GM23338 (cell line): Measurements from ENCODE around the gene APOBR. TPM values are rescaled to one million over a fixed set of nuclear protein-coding genes. Genes with fewer than 3 reads are reported as not detected.

ENCODE experiments used
- ATAC-seq: fragments of 200-7000 bp; cut with Tn5 transposase; 3 replicates; pipeline ENCODE4 v1.9.1; 2020
- DNase-seq: peaks from one replicate; pipeline ENCODE4 v3.0.0-alpha.2; 2015; ENCODE audit warnings: low spot score
- H2AFZ ChIP-seq: fragments of 200-600 bp; sonication (generic); 2 replicates; pipeline ENCODE4 v1.8.0; 2016; ENCODE audit warnings: antibody characterized with exemption, mild to moderate bottlenecking, moderate library complexity
- H3F3A ChIP-seq: fragments of 200-600 bp; sonication (generic); replicated peaks from 2 replicates; pipeline ENCODE4 v1.8.0; 2017; ENCODE audit warnings: antibody characterized with exemption, mixed run types, low read depth
- H3K27ac ChIP-seq: fragments of 200-600 bp; sonication (generic); 2 replicates; pipeline ENCODE4 v1.6.1; 2016; ENCODE audit warnings: low read depth
- H3K27me3 ChIP-seq: fragments of 200-600 bp; sonication (generic); 2 replicates; pipeline ENCODE4 v1.8.0; 2016; ENCODE audit warnings: mild to moderate bottlenecking, mixed run types, moderate library complexity; ENCODE audit not compliant: insufficient read depth
- H3K36me3 ChIP-seq: fragments of 200-600 bp; sonication (generic); 2 replicates; pipeline ENCODE4 v1.8.0; 2016; ENCODE audit warnings: mild to moderate bottlenecking; ENCODE audit not compliant: insufficient read depth
- H3K4me1 ChIP-seq: fragments of 200-600 bp; sonication (generic); 2 replicates; pipeline ENCODE4 v1.8.0; 2016; ENCODE audit warnings: mild to moderate bottlenecking, moderate library complexity; ENCODE audit not compliant: insufficient read depth
- H3K4me2 ChIP-seq: fragments of 200-600 bp; sonication (generic); 2 replicates; pipeline ENCODE4 v1.7.1; 2017; ENCODE audit warnings: mixed run types
- H3K4me3 ChIP-seq: fragments of 200-600 bp; sonication (generic); 2 replicates; pipeline ENCODE4 v1.6.1; 2016; ENCODE audit warnings: mixed run types
- H3K79me2 ChIP-seq: fragments of 200-600 bp; sonication (generic); replicated peaks from 2 replicates; pipeline ENCODE4 v1.8.0; 2017; ENCODE audit warnings: mild to moderate bottlenecking; ENCODE audit not compliant: insufficient read depth
- H3K9me2 ChIP-seq: fragments of 200-600 bp; sonication (generic); 2 replicates; pipeline ENCODE4 v1.8.0; 2017; ENCODE audit not compliant: insufficient read depth
- H4K20me1 ChIP-seq: fragments of 200-600 bp; sonication (generic); replicated peaks from 2 replicates; pipeline ENCODE4 v1.8.0; 2017; ENCODE audit warnings: mild to moderate bottlenecking; ENCODE audit not compliant: insufficient read depth
- H3K27ac Mint-ChIP-seq: 2 replicates; pipeline ENCODE4 v1.8.0; 2020; ENCODE audit warnings: inconsistent platforms, mild to moderate bottlenecking, moderate library complexity, mixed read lengths
- H3K27me3 Mint-ChIP-seq: 3 replicates; pipeline ENCODE4 v1.8.0; 2022; ENCODE audit warnings: low read depth, mild to moderate bottlenecking, moderate library complexity, mixed read lengths, inconsistent platforms; ENCODE audit not compliant: insufficient read depth, poor library complexity
- H3K36me3 Mint-ChIP-seq: 3 replicates; pipeline ENCODE4 v1.8.0; 2021; ENCODE audit warnings: low read depth, mild to moderate bottlenecking, inconsistent platforms, moderate library complexity, mixed read lengths
- H3K4me1 Mint-ChIP-seq: 3 replicates; pipeline ENCODE4 v1.8.0; 2020; ENCODE audit warnings: mild to moderate bottlenecking, inconsistent platforms, mixed read lengths
- H3K4me3 Mint-ChIP-seq: 3 replicates; pipeline ENCODE4 v1.8.0; 2021; ENCODE audit warnings: moderate library complexity, mild to moderate bottlenecking, inconsistent platforms, mixed read lengths
- H3K9me3 Mint-ChIP-seq: 3 replicates; pipeline ENCODE4 v1.8.0; 2020; ENCODE audit warnings: moderate library complexity, mild to moderate bottlenecking, inconsistent platforms, mixed read lengths
- CREB1 ChIP-seq: fragments of 250-450 bp; sonication (Bioruptor Pico); IDR thresholded peaks from 2 replicates; pipeline ENCODE4 v1.5.0; 2020; ENCODE audit warnings: low read depth, mild to moderate bottlenecking, moderate library complexity
- CTCF ChIP-seq, 2 experiments: fragments of 200-600 bp in 1 of 2; sonication (generic) in 1 of 2; conservative IDR thresholded peaks; 2 replicates each; pipeline versions ENCODE4 v1.5.1 to v1.6.1; 2016 to 2017; ENCODE audit warnings: antibody characterized with exemption in 2 of 2, low read depth in 2 of 2, mild to moderate bottlenecking in 2 of 2, moderate library complexity in 1 of 2
- ETS1 ChIP-seq: IDR thresholded peaks from 2 replicates; pipeline ENCODE4 v1.6.1; 2016; ENCODE audit warnings: antibody characterized with exemption
- EZH2phosphoT487 ChIP-seq: fragments of 200-600 bp; sonication (generic); IDR thresholded peaks from one replicate; pipeline ENCODE4 v1.8.1; 2018; ENCODE audit warnings: antibody characterized with exemption; ENCODE audit not compliant: unreplicated experiment
- JUNB ChIP-seq: IDR thresholded peaks from one replicate; pipeline ENCODE4 v1.6.1; 2016; ENCODE audit warnings: antibody characterized with exemption; ENCODE audit not compliant: unreplicated experiment
- NANOG ChIP-seq: IDR thresholded peaks from 2 replicates; pipeline ENCODE4 v1.6.1; 2016; ENCODE audit warnings: antibody characterized with exemption, borderline replicate concordance
- POLR2AphosphoS5 ChIP-seq: IDR thresholded peaks from 2 replicates; pipeline ENCODE4 v1.6.1; 2016; ENCODE audit warnings: antibody characterized with exemption, low read depth
- REST ChIP-seq: IDR thresholded peaks from one replicate; pipeline ENCODE4 v1.6.1; 2018; ENCODE audit warnings: antibody characterized with exemption; ENCODE audit not compliant: unreplicated experiment
- STAT1 ChIP-seq: IDR thresholded peaks from one replicate; pipeline ENCODE4 v1.6.1; 2016; ENCODE audit warnings: antibody characterized with exemption; ENCODE audit not compliant: unreplicated experiment
- ZNF114 ChIP-seq: fragments of 250-450 bp; sonication (Bioruptor Pico); IDR thresholded peaks from 2 replicates; pipeline ENCODE4 v1.5.0; 2020; ENCODE audit warnings: mild to moderate bottlenecking, moderate library complexity
- ZNF331 ChIP-seq: fragments of 250-450 bp; sonication (Bioruptor Pico); IDR thresholded peaks from 2 replicates; pipeline ENCODE4 v1.5.0; 2020; ENCODE audit warnings: low read depth, mild to moderate bottlenecking, moderate library complexity
- ZNF462 ChIP-seq: fragments of 250-450 bp; sonication (Bioruptor Pico); IDR thresholded peaks from 2 replicates; pipeline ENCODE4 v1.5.0; 2020; ENCODE audit warnings: mild to moderate bottlenecking, moderate library complexity
- polyA plus RNA-seq: library from polyadenylated mRNA; unstranded; fragments of >200 nt; fragmentation: Nextera tagmentation; extraction: Ambion mirVana; gene quantifications from 2 replicates; pipeline ENCODE4 v1.2.1, GENCODE V29; 2016
- total RNA-seq: library from RNA; depleted of rRNA; stranded (reverse); fragments of >200 nt; shearing (Covaris generic); gene quantifications from 2 replicates; pipeline ENCODE4 v1.2.3, GENCODE V29; 2014

APOBR gene
- total and polyA plus RNA-seq, 2 experiments from 2014 or later, result 0.07 TPM; not detected in 1

GRCh38 chr16:28478506-28479180, 15.8 kb upstream of the APOBR start:
- Mint-ChIP-seq H3K27ac (no peak overlapping the region), H3K4me3 (no peak overlapping the region), H3K9me3 (no peaks in the 10 kb centered on the region), H3K4me1 (no peaks in the 10 kb centered on the region), H3K36me3 (peaks cover 5% of the 10 kb centered on the region), H3K27me3 (peaks cover 2% of the 10 kb centered on the region)
- Histone ChIP-seq H3F3A (no peaks in the 10 kb centered on the region), H3K9me2 (no peaks in the 10 kb centered on the region), H3K27me3 (no peaks in the 10 kb centered on the region), H2AFZ (no peak overlapping the region), H3K4me3 (no peak overlapping the region), H3K36me3 (no peaks in the 10 kb centered on the region), H3K79me2 (no peaks in the 10 kb centered on the region), H4K20me1 (no peaks in the 10 kb centered on the region), H3K4me1 (no peaks in the 10 kb centered on the region), H3K27ac (no peak overlapping the region), H3K4me2 (no peak overlapping the region)
- DNase-seq (no peak), ATAC-seq (no peak)
- no peak for TF ChIP-seq POLR2AphosphoS5
- TF ChIP-seq REST, result no peak
- TF ChIP-seq CTCF (conservative IDR thresholded peaks at IDR 0.05; ENCODE audit: low read depth in 2 of 2), result no peak
- TF ChIP-seq STAT1, result no peak
- TF ChIP-seq CREB1 (CRISPR knock-in tag), result no peak
- TF ChIP-seq ZNF462, result no peak
- TF ChIP-seq ETS1, result no peak
- TF ChIP-seq JUNB, result no peak
- no peak for TF ChIP-seq NANOG
- no peak for TF ChIP-seq EZH2phosphoT487
- TF ChIP-seq ZNF114 (CRISPR knock-in tag), result no peak
- TF ChIP-seq ZNF331 (CRISPR knock-in tag), result no peak
